ENCODE data around the gene PDE6A. TPM values are rescaled to one million over a fixed set of nuclear protein-coding genes. Genes with fewer than 3 reads are reported as not detected.
"Not testable (repeated sequence)": the region's sequence is repeated elsewhere in the genome, so short reads cannot be mapped to it uniquely, and the experiment has no call there.

The PDE6A gene
- total RNA-seq, 2 experiments from 2014 or later = not detected

GRCh38 chr5:149943177-149943949 lies 1.2 kb downstream of the PDE6A start:
- H3K9me3 Mint-ChIP-seq; DNase-seq; H3K27ac Mint-ChIP-seq; H3K4me1 Mint-ChIP-seq; H3K4me3 Mint-ChIP-seq; H3K36me3 Mint-ChIP-seq (ENCODE audit: low read depth); CTCF ChIA-PET; H3K27me3 Mint-ChIP-seq; POLR2A ChIA-PET: not testable (repeated sequence)

- DNase-seq; CTCF ChIA-PET; H3K4me1 Mint-ChIP-seq; POLR2A ChIA-PET; H3K27ac Mint-ChIP-seq; H3K4me3 Mint-ChIP-seq; H3K36me3 Mint-ChIP-seq (ENCODE audit: low read depth); H3K27me3 Mint-ChIP-seq; H3K9me3 Mint-ChIP-seq: not testable (repeated sequence)
Observed at GRCh38 chr5:149942741-149943169, 1.8 kb downstream of the PDE6A start.

- Mint-ChIP-seq H3K9me3 (no peaks in the 10 kb centered on the region), H3K4me1 (no peaks in the 10 kb centered on the region), H3K36me3 (ENCODE audit: low read depth) (no peaks in the 10 kb centered on the region), H3K4me3 (no peak overlapping the region), H3K27ac (no peak overlapping the region), H3K27me3 (no peaks in the 10 kb centered on the region)
- DNase-seq = no peak
- ChIA-PET CTCF (no interaction called here), POLR2A (no interaction called here)
Observed at GRCh38 chr5:149942199-149942598, 2.4 kb downstream of the PDE6A start.

- H3K27ac Mint-ChIP-seq = no peak overlapping the region
- ChIA-PET CTCF (no interaction called here), POLR2A (no interaction called here)
- DNase-seq = no peak
- no peaks in the 10 kb centered on the region for H3K36me3 Mint-ChIP-seq (ENCODE audit: low read depth)
- H3K4me3 Mint-ChIP-seq = no peak overlapping the region
- no peaks in the 10 kb centered on the region for H3K27me3 Mint-ChIP-seq
- H3K9me3 Mint-ChIP-seq = no peaks in the 10 kb centered on the region
- no peaks in the 10 kb centered on the region for H3K4me1 Mint-ChIP-seq
Observed at GRCh38 chr5:149941795-149942194, 2.8 kb downstream of the PDE6A start.

- Mint-ChIP-seq H3K9me3 (no peaks in the 10 kb centered on the region), H3K27ac (no peak overlapping the region), H3K4me3 (no peak overlapping the region)
Observed at GRCh38 chr5:149940941-149941644, 3.5 kb downstream of the PDE6A start.

GRCh38 chr5:149940077-149940574 lies 4.5 kb downstream of the PDE6A start:
- ChIA-PET CTCF (interaction anchor here (0.6 to 1.3 kb wide), 4 partner anchors 9 to 277 kb away, joined by 3 to 4 read pairs (median 4); no protein-coding TSS in a partner anchor), POLR2A (no interaction called here)
- H3K36me3 Mint-ChIP-seq (ENCODE audit: low read depth) = no peaks in the 10 kb centered on the region
- no peaks in the 10 kb centered on the region for H3K9me3 Mint-ChIP-seq
- no peaks in the 10 kb centered on the region for H3K4me1 Mint-ChIP-seq
- no peak for DNase-seq
- H3K27me3 Mint-ChIP-seq = peaks cover 6% of the 10 kb centered on the region
- no peak overlapping the region for H3K27ac Mint-ChIP-seq
- no peak overlapping the region for H3K4me3 Mint-ChIP-seq

More at GRCh38 chr5:149940941-149941644, 3.5 kb downstream of the PDE6A start:
- Mint-ChIP-seq H3K36me3 (ENCODE audit: low read depth) (no peaks in the 10 kb centered on the region), H3K4me1 (no peaks in the 10 kb centered on the region), H3K27me3 (no peaks in the 10 kb centered on the region)
- CTCF ChIA-PET = interaction anchor here (1.2 kb wide), 1 partner anchor 10 kb away, joined by 3 read pairs; no protein-coding TSS in a partner anchor
- POLR2A ChIA-PET = no interaction called here
- DNase-seq = no peak

- no peaks in the 10 kb centered on the region for H3K9me3 Mint-ChIP-seq
- H3K4me3 Mint-ChIP-seq = no peak overlapping the region
- ChIA-PET CTCF (interaction anchor here (0.6 to 1.3 kb wide), 4 partner anchors 9 to 277 kb away, joined by 3 to 4 read pairs (median 4); no protein-coding TSS in a partner anchor), POLR2A (no interaction called here)
- H3K27ac Mint-ChIP-seq = no peak overlapping the region
- peaks cover 11% of the 10 kb centered on the region for H3K27me3 Mint-ChIP-seq
- H3K36me3 Mint-ChIP-seq (ENCODE audit: low read depth) = no peaks in the 10 kb centered on the region
- DNase-seq = no peak
- no peaks in the 10 kb centered on the region for H3K4me1 Mint-ChIP-seq
Observed at GRCh38 chr5:149939546-149939945, 5.0 kb downstream of the PDE6A start.

- Mint-ChIP-seq H3K27ac (no peak overlapping the region), H3K4me3 (no peak overlapping the region), H3K9me3 (no peaks in the 10 kb centered on the region), H3K4me1 (no peaks in the 10 kb centered on the region), H3K27me3 (peaks cover 12% of the 10 kb centered on the region), H3K36me3 (ENCODE audit: low read depth) (no peaks in the 10 kb centered on the region)
- CTCF ChIA-PET = interaction anchor here (1.0 to 1.3 kb wide), 2 partner anchors 8 to 13 kb away, joined by 3 to 4 read pairs; no protein-coding TSS in a partner anchor
- DNase-seq = no peak
- POLR2A ChIA-PET = no interaction called here
Observed at GRCh38 chr5:149938791-149939358, 5.7 kb downstream of the PDE6A start.

GRCh38 chr5:149938279-149938678 lies 6.3 kb downstream of the PDE6A start:
- H3K4me3 Mint-ChIP-seq = no peak overlapping the region
- H3K27ac Mint-ChIP-seq = no peak overlapping the region
- H3K4me1 Mint-ChIP-seq = no peaks in the 10 kb centered on the region
- DNase-seq = no peak
- no peaks in the 10 kb centered on the region for H3K9me3 Mint-ChIP-seq
- H3K36me3 Mint-ChIP-seq (ENCODE audit: low read depth) = no peaks in the 10 kb centered on the region
- H3K27me3 Mint-ChIP-seq = peaks cover 13% of the 10 kb centered on the region
- ChIA-PET POLR2A (no interaction called here), CTCF (no interaction called here)

GRCh38 chr5:149937610-149938009 lies 7.0 kb downstream of the PDE6A start:
- Mint-ChIP-seq H3K9me3 (no peaks in the 10 kb centered on the region), H3K27ac (no peak overlapping the region), H3K36me3 (ENCODE audit: low read depth) (no peaks in the 10 kb centered on the region), H3K27me3 (peaks cover 13% of the 10 kb centered on the region), H3K4me3 (no peak overlapping the region), H3K4me1 (no peaks in the 10 kb centered on the region)
- DNase-seq = no peak
- ChIA-PET POLR2A (no interaction called here), CTCF (no interaction called here)

- POLR2A ChIA-PET = no interaction called here
- Mint-ChIP-seq H3K27ac (no peak overlapping the region), H3K36me3 (ENCODE audit: low read depth) (no peaks in the 10 kb centered on the region), H3K4me1 (no peaks in the 10 kb centered on the region), H3K9me3 (no peaks in the 10 kb centered on the region), H3K27me3 (peaks cover 20% of the 10 kb centered on the region), H3K4me3 (no peak overlapping the region)
- CTCF ChIA-PET = interaction anchor here (1.1 to 1.2 kb wide), 2 partner anchors 16 to 23 kb away, joined by 3 to 4 read pairs; no protein-coding TSS in a partner anchor
- no peak for DNase-seq
Observed at GRCh38 chr5:149936700-149937091, 7.9 kb downstream of the PDE6A start.

- Mint-ChIP-seq H3K27me3 (peaks cover 23% of the 10 kb centered on the region), H3K36me3 (ENCODE audit: low read depth) (no peaks in the 10 kb centered on the region), H3K27ac (no peak overlapping the region), H3K4me1 (no peaks in the 10 kb centered on the region), H3K4me3 (no peak overlapping the region), H3K9me3 (no peaks in the 10 kb centered on the region)
- CTCF ChIA-PET = interaction anchor here (0.8 to 1.2 kb wide), 4 partner anchors 11 to 45 kb away, joined by 3 to 4 read pairs (median 3); no protein-coding TSS in a partner anchor
- POLR2A ChIA-PET = no interaction called here
- DNase-seq = no peak
Observed at GRCh38 chr5:149936044-149936699, 8.4 kb downstream of the PDE6A start.
